Progenitor cell of endocrine pancreas (in vitro differentiated cells): ENCODE measurements around the gene FYCO1. TPM values are rescaled to one million over a fixed set of nuclear protein-coding genes. Genes with fewer than 3 reads are reported as not detected.

ENCODE experiments used
- DNase-seq: peaks from one replicate; pipeline ENCODE4 v3.0.0; 2021; ENCODE audit warnings: low spot score; ENCODE audit not compliant: unreplicated experiment
- H3K27ac Mint-ChIP-seq: 2 replicates; pipeline ENCODE4 v1.8.0; 2021; ENCODE audit warnings: mild to moderate bottlenecking, moderate library complexity, mixed read lengths
- H3K27me3 Mint-ChIP-seq: 2 replicates; pipeline ENCODE4 v1.8.0; 2021; ENCODE audit warnings: mixed read lengths
- H3K36me3 Mint-ChIP-seq: 2 replicates; pipeline ENCODE4 v1.8.0; 2022; ENCODE audit warnings: mixed read lengths; ENCODE audit not compliant: insufficient read depth
- H3K4me1 Mint-ChIP-seq: 2 replicates; pipeline ENCODE4 v1.8.0; 2021; ENCODE audit warnings: low read depth, mixed read lengths
- H3K4me3 Mint-ChIP-seq: 2 replicates; pipeline ENCODE4 v1.8.0; 2021; ENCODE audit warnings: low read depth, mild to moderate bottlenecking, moderate library complexity, mixed read lengths
- H3K9me3 Mint-ChIP-seq: 2 replicates; pipeline ENCODE4 v1.8.0; 2021; ENCODE audit warnings: low read depth, mixed read lengths
- CTCF ChIP-seq: fragments of 200-600 bp; sonication (generic); IDR thresholded peaks from one replicate; pipeline ENCODE4 v1.5.0; 2021; ENCODE audit warnings: antibody characterized with exemption, mild to moderate bottlenecking; ENCODE audit not compliant: unreplicated experiment
- total RNA-seq: library from RNA; stranded (reverse); gene quantifications from 2 replicates; pipeline ENCODE4 v1.2.1, GENCODE V29; 2021

FYCO1 gene
- total RNA-seq, 1 donor from 2014 or later, result 18.0 TPM

GRCh38 chr3:46025139-46025538, 29.5 kb upstream of the FYCO1 start:
- TF ChIP-seq CTCF, result no peak
- H3K4me3 Mint-ChIP-seq, result no peak overlapping the region
- H3K27me3 Mint-ChIP-seq, result peaks cover 4% of the 10 kb centered on the region
- DNase-seq, result no peak
- peaks cover 9% of the 10 kb centered on the region for H3K9me3 Mint-ChIP-seq
- H3K36me3 Mint-ChIP-seq, result no peaks in the 10 kb centered on the region
- H3K4me1 Mint-ChIP-seq, result no peaks in the 10 kb centered on the region
- no peak overlapping the region for H3K27ac Mint-ChIP-seq

GRCh38 chr3:46024131-46024530, 28.5 kb upstream of the FYCO1 start:
- peaks cover 9% of the 10 kb centered on the region for H3K9me3 Mint-ChIP-seq
- DNase-seq, result no peak
- peaks cover 4% of the 10 kb centered on the region for H3K27me3 Mint-ChIP-seq
- TF ChIP-seq CTCF, result no peak
- H3K4me1 Mint-ChIP-seq, result no peaks in the 10 kb centered on the region
- H3K4me3 Mint-ChIP-seq, result no peak overlapping the region
- H3K36me3 Mint-ChIP-seq, result no peaks in the 10 kb centered on the region
- no peak overlapping the region for H3K27ac Mint-ChIP-seq

- TF ChIP-seq CTCF, result no peak
- H3K27ac Mint-ChIP-seq, result no peak overlapping the region
- no peaks in the 10 kb centered on the region for H3K36me3 Mint-ChIP-seq
- H3K27me3 Mint-ChIP-seq, result peaks cover 4% of the 10 kb centered on the region
- peaks cover 6% of the 10 kb centered on the region for H3K9me3 Mint-ChIP-seq
- no peak overlapping the region for H3K4me3 Mint-ChIP-seq
- H3K4me1 Mint-ChIP-seq, result no peaks in the 10 kb centered on the region
- no peak for DNase-seq
Measured at GRCh38 chr3:46022909-46023785, 27.5 kb upstream of the FYCO1 start.

GRCh38 chr3:46021516-46021915, 25.9 kb upstream of the FYCO1 start:
- Mint-ChIP-seq H3K4me1 (no peaks in the 10 kb centered on the region), H3K4me3 (no peak overlapping the region), H3K27me3 (peaks cover 4% of the 10 kb centered on the region), H3K27ac (no peak overlapping the region), H3K36me3 (no peaks in the 10 kb centered on the region), H3K9me3 (no peaks in the 10 kb centered on the region)
- no peak for TF ChIP-seq CTCF
- DNase-seq, result no peak

- H3K36me3 Mint-ChIP-seq, result no peaks in the 10 kb centered on the region
- no peaks in the 10 kb centered on the region for H3K4me1 Mint-ChIP-seq
- peaks cover 4% of the 10 kb centered on the region for H3K27me3 Mint-ChIP-seq
- no peak for TF ChIP-seq CTCF
- H3K27ac Mint-ChIP-seq, result no peak overlapping the region
- DNase-seq, result no peak
- H3K4me3 Mint-ChIP-seq, result no peak overlapping the region
- H3K9me3 Mint-ChIP-seq, result no peaks in the 10 kb centered on the region
Measured at GRCh38 chr3:46020766-46021510, 25.3 kb upstream of the FYCO1 start.
